Measurements from ENCODE around the gene C1QTNF6.
A peak's percentile ranks its signal among the peaks of the same experiment; 100 is the strongest.

Gene C1QTNF6

DNA sequence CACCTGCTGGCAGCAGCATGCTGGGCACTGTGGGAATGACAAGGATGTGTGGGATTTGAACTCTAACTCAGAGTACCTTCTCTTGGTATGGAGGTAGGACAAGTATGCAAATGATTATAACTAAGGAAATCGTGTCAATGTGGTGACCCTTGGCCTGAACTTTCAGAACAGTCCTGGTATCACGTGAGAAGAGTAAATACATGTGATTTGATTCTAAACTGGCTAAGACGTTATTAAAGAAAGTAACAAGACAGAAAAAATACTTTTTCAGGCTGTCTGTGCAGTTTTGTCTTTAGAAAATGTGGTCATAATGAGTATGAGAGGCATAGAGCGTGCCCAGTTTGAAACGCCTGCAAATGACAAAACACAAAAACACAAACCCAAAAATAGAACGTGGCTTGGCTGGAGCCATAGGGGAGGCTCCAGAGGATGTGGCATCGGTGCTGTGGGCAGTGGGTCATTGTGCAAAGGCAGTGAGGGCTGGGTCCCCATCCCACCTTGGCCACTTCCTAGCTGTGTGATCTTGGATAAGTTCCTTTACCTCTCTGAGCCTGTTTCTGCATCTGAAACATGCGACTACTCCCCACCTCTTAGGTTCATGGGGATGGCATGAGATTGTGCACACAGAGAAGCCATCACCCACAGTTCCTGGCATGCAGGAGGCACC is 19.9 kb downstream of the C1QTNF6 start:
- H3K9me3 Mint-ChIP-seq, result no peaks in the 10 kb centered on the region
- no peak overlapping the region for H3K4me3 Mint-ChIP-seq
- DNase-seq, result no peak
- TF ChIP-seq, protein P1, sequence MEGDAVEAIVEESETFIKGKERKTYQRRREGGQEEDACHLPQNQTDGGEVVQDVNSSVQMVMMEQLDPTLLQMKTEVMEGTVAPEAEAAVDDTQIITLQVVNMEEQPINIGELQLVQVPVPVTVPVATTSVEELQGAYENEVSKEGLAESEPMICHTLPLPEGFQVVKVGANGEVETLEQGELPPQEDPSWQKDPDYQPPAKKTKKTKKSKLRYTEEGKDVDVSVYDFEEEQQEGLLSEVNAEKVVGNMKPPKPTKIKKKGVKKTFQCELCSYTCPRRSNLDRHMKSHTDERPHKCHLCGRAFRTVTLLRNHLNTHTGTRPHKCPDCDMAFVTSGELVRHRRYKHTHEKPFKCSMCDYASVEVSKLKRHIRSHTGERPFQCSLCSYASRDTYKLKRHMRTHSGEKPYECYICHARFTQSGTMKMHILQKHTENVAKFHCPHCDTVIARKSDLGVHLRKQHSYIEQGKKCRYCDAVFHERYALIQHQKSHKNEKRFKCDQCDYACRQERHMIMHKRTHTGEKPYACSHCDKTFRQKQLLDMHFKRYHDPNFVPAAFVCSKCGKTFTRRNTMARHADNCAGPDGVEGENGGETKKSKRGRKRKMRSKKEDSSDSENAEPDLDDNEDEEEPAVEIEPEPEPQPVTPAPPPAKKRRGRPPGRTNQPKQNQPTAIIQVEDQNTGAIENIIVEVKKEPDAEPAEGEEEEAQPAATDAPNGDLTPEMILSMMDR (IDR thresholded peaks at IDR 0.05), result no peak
- H3K4me1 Mint-ChIP-seq, result peaks cover 48% of the 10 kb centered on the region
- no peaks in the 10 kb centered on the region for H3K36me3 Mint-ChIP-seq (ENCODE audit: low read depth)
- peaks cover 14% of the 10 kb centered on the region for H3K27me3 Mint-ChIP-seq (ENCODE audit: low read depth, poor library complexity)
- no peak overlapping the region for H3K27ac Mint-ChIP-seq

DNA sequence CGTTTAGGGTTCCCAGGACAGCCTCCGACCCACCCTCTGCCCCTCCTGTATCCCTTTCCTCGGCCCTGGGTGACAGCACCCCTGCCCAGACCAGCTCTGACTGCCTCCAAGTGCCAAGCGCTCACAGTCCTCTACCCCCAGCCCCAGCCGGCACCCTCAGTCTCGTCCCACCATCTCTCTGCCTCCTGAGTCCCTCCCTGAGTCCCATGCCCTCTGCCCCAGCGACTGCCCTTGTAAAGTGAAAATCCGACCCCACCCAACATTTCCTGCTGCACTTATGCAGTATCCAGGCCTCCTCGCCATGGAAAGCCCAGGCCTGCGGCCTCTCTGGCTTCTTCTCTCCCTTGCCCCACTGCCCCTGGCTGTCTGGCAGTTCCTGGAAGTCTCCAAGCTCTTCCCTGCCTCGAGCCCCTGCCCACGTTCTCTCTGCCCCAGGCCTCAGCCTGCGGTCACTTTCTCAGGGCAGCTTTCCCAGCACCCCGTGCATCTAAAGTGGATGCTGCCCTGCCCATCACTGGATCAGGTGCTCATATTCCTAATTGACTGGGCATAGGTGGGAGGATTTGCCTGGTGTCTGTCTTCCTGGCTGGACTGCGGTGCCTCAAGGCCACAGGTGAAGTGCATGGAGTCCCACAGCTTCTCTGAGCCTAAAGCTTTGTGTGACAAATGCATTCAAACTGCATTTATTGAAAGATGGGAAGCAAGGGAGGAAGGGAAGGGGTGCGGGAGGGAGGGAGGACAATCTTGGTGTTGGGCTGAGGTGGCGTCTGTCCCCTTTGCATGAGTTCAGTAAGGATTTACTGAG is 20.7 kb downstream of the C1QTNF6 start:
- Mint-ChIP-seq H3K9me3 (no peaks in the 10 kb centered on the region), H3K36me3 (ENCODE audit: low read depth) (no peaks in the 10 kb centered on the region), H3K4me1 (peaks cover 41% of the 10 kb centered on the region), H3K4me3 (no peak overlapping the region), H3K27ac (no peak overlapping the region), H3K27me3 (ENCODE audit: low read depth, poor library complexity) (peaks cover 14% of the 10 kb centered on the region)
- no peak for DNase-seq
- TF ChIP-seq, protein P1 (IDR thresholded peaks at IDR 0.05), result no peak

DNA sequence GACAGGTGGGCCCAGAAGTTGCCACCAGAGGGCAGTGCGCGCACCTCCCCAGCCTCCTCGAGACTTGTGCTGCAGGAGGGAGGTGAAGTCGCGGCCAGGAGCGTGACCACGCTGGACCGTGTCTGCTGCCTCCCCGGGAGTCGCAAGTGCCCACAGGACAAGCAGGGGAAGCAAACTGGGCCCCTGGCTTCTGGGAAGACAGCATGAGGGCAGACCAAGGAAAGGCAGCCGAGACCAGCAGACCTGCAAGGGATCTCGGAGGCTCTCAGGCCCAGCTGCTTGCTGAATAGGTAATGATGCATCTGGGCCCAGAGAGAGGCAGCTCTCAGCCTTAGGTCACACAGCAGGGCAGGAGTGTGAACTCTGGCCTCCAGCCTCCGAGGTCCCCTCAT is 21.4 kb downstream of the C1QTNF6 start:
- DNase-seq, result peak; percentile 87
- Mint-ChIP-seq H3K27me3 (ENCODE audit: low read depth, poor library complexity) (peaks cover 14% of the 10 kb centered on the region), H3K4me1 (peaks cover 34% of the 10 kb centered on the region), H3K4me3 (no peak overlapping the region), H3K9me3 (no peaks in the 10 kb centered on the region), H3K27ac (no peak overlapping the region), H3K36me3 (ENCODE audit: low read depth) (no peaks in the 10 kb centered on the region)
- TF ChIP-seq, protein P1 (IDR thresholded peaks at IDR 0.05), result peak; percentile 94

DNA sequence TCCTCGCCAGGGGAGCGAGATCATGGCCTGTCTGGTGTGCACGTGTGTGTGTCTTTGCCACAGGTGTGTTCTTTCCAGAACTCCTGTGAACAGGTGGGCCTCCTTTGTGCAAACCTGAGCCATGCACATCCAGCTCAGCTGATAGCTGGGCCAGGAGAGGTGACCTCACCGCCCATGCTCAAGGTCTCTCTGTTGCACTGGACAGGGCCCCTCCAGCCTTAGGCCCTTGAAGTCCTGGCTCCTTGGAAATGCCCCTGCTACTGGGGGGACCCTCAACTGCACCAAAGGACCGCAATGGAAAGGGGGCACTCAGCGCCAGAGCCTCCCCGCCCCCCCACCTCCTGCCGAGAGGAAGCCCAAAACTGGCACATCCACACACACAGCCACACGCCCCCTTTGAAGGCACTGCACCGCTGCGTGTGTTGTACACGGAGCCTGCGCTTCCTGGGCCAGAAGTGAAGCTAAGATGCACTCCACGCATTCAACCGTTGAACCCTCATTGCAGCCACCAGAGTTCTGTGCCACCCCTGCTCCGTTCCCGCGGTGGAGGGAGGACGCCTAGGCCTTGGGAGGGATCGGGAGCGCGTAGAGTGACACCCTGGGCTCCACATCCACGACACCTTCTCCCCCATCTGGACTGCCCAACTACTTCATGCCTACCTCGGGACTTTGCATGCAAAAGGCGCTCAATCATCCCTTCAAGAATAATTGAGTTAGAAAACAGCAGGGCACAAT is 21.9 kb downstream of the C1QTNF6 start:
- TF ChIP-seq, protein P1 (IDR thresholded peaks at IDR 0.05), result no peak
- Mint-ChIP-seq H3K4me1 (peaks cover 28% of the 10 kb centered on the region), H3K9me3 (no peaks in the 10 kb centered on the region), H3K27ac (no peak overlapping the region), H3K36me3 (ENCODE audit: low read depth) (no peaks in the 10 kb centered on the region), H3K4me3 (no peak overlapping the region), H3K27me3 (ENCODE audit: low read depth, poor library complexity) (peaks cover 14% of the 10 kb centered on the region)
- no peak for DNase-seq

DNA sequence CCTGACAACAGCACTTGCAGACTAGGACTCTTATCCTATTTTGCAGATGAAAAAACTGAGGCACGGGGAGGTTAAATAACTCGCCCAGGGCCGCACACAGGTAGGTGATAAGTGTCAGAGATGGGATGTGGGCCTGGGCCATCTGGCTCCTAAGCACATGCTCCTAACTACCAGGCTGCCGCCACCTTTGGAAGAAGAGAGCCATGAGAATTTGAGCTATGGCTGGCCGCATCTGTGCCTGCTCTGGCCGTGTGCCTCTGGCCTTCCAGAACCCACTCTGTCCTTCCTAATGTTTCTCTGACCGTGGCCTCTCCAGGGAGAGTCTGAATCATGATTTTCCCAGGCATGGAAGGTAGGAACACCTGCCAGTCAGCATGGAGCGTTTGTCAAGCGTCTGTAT is 23.0 kb downstream of the C1QTNF6 start:
- Mint-ChIP-seq H3K4me3 (no peak overlapping the region), H3K36me3 (ENCODE audit: low read depth) (no peaks in the 10 kb centered on the region)

More for the DNA sequence above, 23.0 kb downstream of the C1QTNF6 start:
- H3K27ac Mint-ChIP-seq, result no peak overlapping the region
- peaks cover 27% of the 10 kb centered on the region for H3K4me1 Mint-ChIP-seq
- H3K27me3 Mint-ChIP-seq (ENCODE audit: low read depth, poor library complexity), result peaks cover 19% of the 10 kb centered on the region
- H3K9me3 Mint-ChIP-seq, result peaks cover 5% of the 10 kb centered on the region
- DNase-seq, result no peak
- TF ChIP-seq, protein P1 (IDR thresholded peaks at IDR 0.05), result no peak

Data from nephron progenitor cell (in vitro differentiated cells).